ENCODE measurements around the gene LRIG3. TPM values are rescaled to one million over a fixed set of nuclear protein-coding genes. Genes with fewer than 3 reads are reported as not detected.

The LRIG3 gene
- total and polyA plus RNA-seq, 3 donors from 2014 or later: 7.1 to 68.1 (median 18.0) TPM

DNA sequence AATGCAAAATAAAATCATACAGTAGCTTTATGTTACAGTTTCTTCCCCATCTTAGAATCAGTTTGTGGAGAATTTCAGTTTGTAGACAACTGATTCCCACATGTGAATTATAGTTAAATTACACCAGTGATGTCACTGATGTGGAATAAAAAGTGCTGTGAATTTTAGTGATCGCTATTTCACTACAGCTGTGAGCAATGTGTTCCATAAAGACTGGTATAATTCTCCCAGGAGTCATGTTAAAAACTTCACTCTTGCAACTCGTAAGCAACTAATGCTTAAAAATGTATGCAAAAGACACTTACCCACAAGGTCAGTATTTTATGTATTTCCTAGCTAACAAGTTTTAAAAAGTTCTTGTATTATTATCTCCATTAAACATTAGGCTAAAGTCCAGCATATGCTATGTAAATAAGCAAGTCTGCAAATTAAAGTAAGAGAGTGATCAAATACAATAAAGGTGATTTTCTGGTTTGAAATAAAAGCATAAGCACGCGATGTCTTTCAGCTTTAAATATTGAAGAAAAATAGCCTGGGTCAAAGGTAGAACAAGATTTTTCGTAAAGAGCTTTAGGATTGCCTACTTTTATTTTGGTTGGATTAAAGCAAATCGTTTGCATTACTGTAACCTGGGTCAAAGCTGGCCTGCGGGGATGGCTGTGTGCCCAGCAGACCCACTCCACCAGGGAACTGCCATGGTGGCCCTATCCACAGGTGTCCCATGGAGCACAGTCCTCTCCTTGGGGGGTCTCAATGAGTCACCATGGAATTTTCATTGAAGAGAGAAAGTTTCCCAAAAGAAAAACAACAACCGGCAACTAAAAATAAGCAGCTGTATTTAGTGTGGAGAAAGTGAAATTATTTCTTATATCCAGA, 12.7 kb upstream of the LRIG3 start:
- H3K27me3 ChIP-seq: no peaks in the 10 kb centered on the region
- H3K36me3 ChIP-seq (ENCODE audit: low read depth, missing control alignments): no peaks in the 10 kb centered on the region
- intact Hi-C loops (cut with DNase I; ENCODE audit: low total_unique reads): no loop called here
- no peak for DNase-seq
- no peak overlapping the region for H3K4me3 ChIP-seq
- no peak overlapping the region for H3K27ac ChIP-seq
- H3K9me3 ChIP-seq: no peaks in the 10 kb centered on the region
- 81 to 85% methylated on average over 8 of the region's 8 CpGs for WGBS, 2 donors
- TF ChIP-seq CTCF (IDR thresholded peaks at IDR 0.05): no peak
- TF ChIP-seq POLR2A (IDR thresholded peaks at IDR 0.05): no peak
- no peaks in the 10 kb centered on the region for H3K4me1 ChIP-seq

- H3K27me3 ChIP-seq: no peaks in the 10 kb centered on the region
- no peak for DNase-seq
- H3K4me3 ChIP-seq: no peak overlapping the region
- H3K9me3 ChIP-seq: no peaks in the 10 kb centered on the region
- H3K27ac ChIP-seq: no peak overlapping the region
- intact Hi-C loops (cut with DNase I; ENCODE audit: low total_unique reads): no loop called here
- H3K4me1 ChIP-seq: no peaks in the 10 kb centered on the region
- no peaks in the 10 kb centered on the region for H3K36me3 ChIP-seq (ENCODE audit: low read depth, missing control alignments)
- 86 to 92% methylated on average over 4 of the region's 4 CpGs for WGBS, 2 donors
- no peak for TF ChIP-seq CTCF (IDR thresholded peaks at IDR 0.05)
- TF ChIP-seq POLR2A (IDR thresholded peaks at IDR 0.05): no peak
These were observed 11.2 kb upstream of the LRIG3 start for GRCh38 chr12:58931518-58931917.

DNA sequence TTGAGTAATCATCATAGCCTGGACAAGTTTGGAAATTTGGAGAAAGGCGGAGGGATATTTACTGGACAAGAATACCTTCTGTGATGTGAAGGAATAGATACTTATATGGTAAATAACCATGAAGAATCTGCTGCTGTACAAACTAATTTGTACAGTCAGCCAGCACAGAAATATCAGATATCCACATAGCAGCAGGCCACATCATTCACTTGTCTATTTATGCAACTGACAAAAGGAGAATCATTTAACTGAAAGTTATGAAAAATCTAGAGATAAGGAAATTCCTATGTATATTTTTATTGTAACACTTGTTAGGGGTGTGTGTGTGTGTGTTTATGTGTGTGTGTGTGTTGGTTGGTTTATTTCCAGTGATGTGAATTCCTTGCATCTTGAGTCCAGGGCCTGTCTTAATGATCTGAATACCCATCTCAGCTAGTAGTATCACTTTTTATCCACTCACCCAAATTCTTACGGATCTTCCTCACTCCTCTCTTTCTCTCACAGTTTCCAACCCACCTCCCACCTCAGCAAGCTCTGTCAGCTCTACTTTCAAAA, 10.5 kb upstream of the LRIG3 start:
- Histone ChIP-seq H3K4me3 (no peak overlapping the region), H3K9me3 (no peaks in the 10 kb centered on the region), H3K27me3 (no peaks in the 10 kb centered on the region), H3K27ac (no peak overlapping the region), H3K4me1 (peaks cover under 1% of the 10 kb centered on the region), H3K36me3 (ENCODE audit: low read depth, missing control alignments) (no peaks in the 10 kb centered on the region)
- intact Hi-C loops (cut with DNase I; ENCODE audit: low total_unique reads): no loop called here
- DNase-seq: no peak
- whole genome bisulfite sequencing, 2 donors: 96 to 98% methylated on average over 2 of the region's 2 CpGs
- TF ChIP-seq POLR2A (IDR thresholded peaks at IDR 0.05) (no peak), CTCF (IDR thresholded peaks at IDR 0.05) (no peak)

DNA sequence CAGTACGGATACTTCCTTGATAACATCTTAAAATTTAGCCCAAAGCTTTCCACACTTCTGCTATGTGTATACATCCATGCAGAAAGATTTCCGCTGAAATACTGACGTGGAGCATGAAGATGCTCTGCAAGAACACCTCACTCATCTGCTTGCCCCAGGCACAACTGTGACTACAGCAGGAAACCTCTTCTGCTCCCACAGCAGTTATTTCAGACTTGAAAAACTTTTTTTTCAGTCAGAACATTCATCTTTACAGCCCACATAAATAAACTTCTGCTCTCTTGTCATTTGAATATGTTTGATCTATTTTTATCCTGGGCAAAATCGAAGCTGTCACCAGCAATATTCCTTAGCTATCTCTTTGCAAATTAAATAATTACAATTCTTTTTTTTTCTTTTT, 6.8 kb upstream of the LRIG3 start:
- H3K9me3 ChIP-seq: no peaks in the 10 kb centered on the region
- no peak overlapping the region for H3K4me3 ChIP-seq
- TF ChIP-seq CTCF (IDR thresholded peaks at IDR 0.05) (no peak), POLR2A (IDR thresholded peaks at IDR 0.05) (no peak)
- H3K27me3 ChIP-seq: no peaks in the 10 kb centered on the region
- DNase-seq: no peak
- peaks cover 10% of the 10 kb centered on the region for H3K4me1 ChIP-seq
- H3K36me3 ChIP-seq (ENCODE audit: low read depth, missing control alignments): no peaks in the 10 kb centered on the region
- H3K27ac ChIP-seq: no peak overlapping the region
- intact Hi-C loops (cut with DNase I; ENCODE audit: low total_unique reads): no loop called here
- 82 to 90% methylated on average over 4 of the region's 4 CpGs for WGBS, 2 donors
